ENCODE measurements around the gene HECTD4.
"Not testable (repeated sequence)": the region's sequence is repeated elsewhere in the genome, so short reads cannot be mapped to it uniquely, and the experiment has no call there.

The HECTD4 gene

GRCh38 chr12:112252184-112252583 lies 130.0 kb downstream of the HECTD4 start:
- no peaks in the 10 kb centered on the region for H3K9me3 Mint-ChIP-seq
- H3K4me3 Mint-ChIP-seq = no peak overlapping the region
- H3K36me3 Mint-ChIP-seq (ENCODE audit: low read depth) = peaks cover 56% of the 10 kb centered on the region
- H3K4me1 Mint-ChIP-seq = peaks cover 6% of the 10 kb centered on the region
- no peak for TF ChIP-seq CTCF (IDR thresholded peaks at IDR 0.05; ENCODE audit: unreplicated experiment in 3 of 3)
- H3K27ac Mint-ChIP-seq = no peak overlapping the region
- no peaks in the 10 kb centered on the region for H3K27me3 Mint-ChIP-seq (ENCODE audit: low read depth)

- H3K36me3 Mint-ChIP-seq (ENCODE audit: low read depth) = peaks cover 44% of the 10 kb centered on the region
- H3K9me3 Mint-ChIP-seq; H3K27ac Mint-ChIP-seq; H3K27me3 Mint-ChIP-seq (ENCODE audit: low read depth); H3K4me1 Mint-ChIP-seq; H3K4me3 Mint-ChIP-seq: not testable (repeated sequence)
Observed at GRCh38 chr12:112244902-112245301, 137.3 kb downstream of the HECTD4 start.

DNA sequence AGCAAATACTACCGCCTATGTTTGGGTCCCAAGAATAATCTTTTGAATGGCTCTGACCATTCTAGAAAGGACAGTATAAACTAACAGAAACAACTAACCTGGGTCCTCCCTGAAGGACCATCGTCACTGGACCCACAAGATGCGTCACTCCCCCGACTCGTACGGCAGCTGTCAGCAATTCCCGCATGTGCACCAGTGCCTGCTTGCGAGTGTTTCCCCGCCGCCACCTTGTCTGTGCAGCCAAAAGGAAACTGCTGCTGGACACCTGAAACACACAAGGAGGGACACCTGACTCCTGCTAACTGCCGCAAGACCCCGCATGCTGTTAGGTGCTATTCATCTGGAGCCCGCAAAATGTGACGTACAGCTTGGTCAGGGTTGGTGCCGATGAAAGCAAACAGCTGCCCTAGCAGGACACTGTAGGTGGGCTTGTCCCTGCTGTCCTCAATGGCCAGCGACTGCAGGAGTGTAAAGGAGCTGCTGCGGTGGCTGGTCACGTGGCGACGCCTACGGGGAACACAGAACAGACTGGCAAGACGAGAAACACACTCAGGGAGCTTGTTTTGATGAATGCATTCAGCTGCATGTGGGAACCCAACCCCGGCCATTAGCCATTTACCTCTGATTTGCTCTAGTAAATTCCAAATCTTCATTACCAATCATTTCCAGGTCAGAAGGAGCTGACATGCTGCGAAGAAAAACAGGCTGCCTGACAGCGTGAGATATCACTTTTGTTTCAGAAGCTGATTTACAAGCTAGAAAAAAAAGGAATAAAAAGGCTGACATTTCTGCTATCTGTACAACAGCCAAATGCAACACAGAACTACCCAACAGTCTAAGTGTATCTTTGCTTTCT lies 138.7 kb downstream of the HECTD4 start:
- H3K27ac Mint-ChIP-seq = no peak overlapping the region
- TF ChIP-seq CTCF (IDR thresholded peaks at IDR 0.05; ENCODE audit: unreplicated experiment in 3 of 3) = no peak
- H3K27me3 Mint-ChIP-seq (ENCODE audit: low read depth) = no peaks in the 10 kb centered on the region
- no peaks in the 10 kb centered on the region for H3K4me1 Mint-ChIP-seq
- H3K4me3 Mint-ChIP-seq = no peak overlapping the region
- no peaks in the 10 kb centered on the region for H3K9me3 Mint-ChIP-seq
- H3K36me3 Mint-ChIP-seq (ENCODE audit: low read depth) = peaks cover 48% of the 10 kb centered on the region

- Mint-ChIP-seq H3K9me3 (no peaks in the 10 kb centered on the region), H3K4me1 (no peaks in the 10 kb centered on the region), H3K4me3 (no peak overlapping the region), H3K27ac (no peak overlapping the region), H3K27me3 (ENCODE audit: low read depth) (no peaks in the 10 kb centered on the region), H3K36me3 (ENCODE audit: low read depth) (peaks cover 56% of the 10 kb centered on the region)
- TF ChIP-seq CTCF (IDR thresholded peaks at IDR 0.05; ENCODE audit: unreplicated experiment in 3 of 3) = no peak
Observed at GRCh38 chr12:112241176-112241575, 141.1 kb downstream of the HECTD4 start.

DNA sequence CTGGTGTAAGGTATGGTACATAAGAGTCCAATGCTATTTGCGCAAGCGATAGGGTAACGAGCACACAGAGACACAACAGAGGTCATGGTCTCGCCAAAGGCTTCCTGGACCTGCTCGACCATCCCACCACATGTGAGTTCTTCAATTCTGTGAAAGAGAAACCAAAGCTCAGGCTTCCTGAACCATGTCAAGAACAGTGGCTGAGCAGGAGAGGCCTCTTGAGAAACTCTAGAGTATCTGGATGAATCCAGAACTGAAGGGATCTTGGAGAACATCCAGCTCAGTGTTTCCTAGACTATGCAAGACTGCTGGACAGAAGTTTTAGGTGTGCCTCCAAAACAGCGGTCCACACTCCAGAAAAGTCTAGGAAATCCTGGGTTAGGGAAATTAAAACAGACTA lies 142.3 kb downstream of the HECTD4 start:
- Mint-ChIP-seq H3K9me3 (no peaks in the 10 kb centered on the region), H3K27ac (no peak overlapping the region), H3K4me1 (no peaks in the 10 kb centered on the region), H3K36me3 (ENCODE audit: low read depth) (peaks cover 63% of the 10 kb centered on the region), H3K27me3 (ENCODE audit: low read depth) (no peaks in the 10 kb centered on the region), H3K4me3 (no peak overlapping the region)
- no peak for TF ChIP-seq CTCF (IDR thresholded peaks at IDR 0.05; ENCODE audit: unreplicated experiment in 3 of 3)

DNA sequence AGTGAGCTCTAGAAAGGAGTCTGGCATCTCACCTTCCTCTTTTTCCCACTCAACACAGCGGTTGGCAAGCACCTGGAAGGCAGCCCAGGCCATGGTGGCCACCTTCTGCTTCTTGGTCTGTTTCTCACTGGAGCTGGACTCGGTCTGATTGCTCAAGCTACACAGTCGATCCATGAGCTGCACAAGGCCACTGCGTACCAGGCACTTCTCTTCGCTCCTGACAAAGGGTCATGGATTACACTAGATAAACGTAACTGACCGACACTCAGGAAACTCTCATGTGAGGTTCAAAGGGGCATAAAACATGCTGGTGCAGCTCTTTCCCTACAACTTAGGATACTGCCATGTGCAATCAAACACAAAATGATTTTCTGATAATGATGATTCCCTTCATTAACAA lies 143.2 kb downstream of the HECTD4 start:
- peaks cover 65% of the 10 kb centered on the region for H3K36me3 Mint-ChIP-seq (ENCODE audit: low read depth)

More for the DNA sequence above, 143.2 kb downstream of the HECTD4 start:
- Mint-ChIP-seq H3K4me1 (no peaks in the 10 kb centered on the region), H3K27me3 (ENCODE audit: low read depth) (no peaks in the 10 kb centered on the region), H3K9me3 (no peaks in the 10 kb centered on the region), H3K4me3 (no peak overlapping the region), H3K27ac (no peak overlapping the region)
- no peak for TF ChIP-seq CTCF (IDR thresholded peaks at IDR 0.05; ENCODE audit: unreplicated experiment in 3 of 3)

Data from nephron (organoid).